Hematopoietic multipotent progenitor cell (in vitro differentiated cells): Measurements from ENCODE around the gene CST1. TPM values are rescaled to one million over a fixed set of nuclear protein-coding genes. Genes with fewer than 3 reads are reported as not detected.
"Not testable (repeated sequence)": the region's sequence is repeated elsewhere in the genome, so short reads cannot be mapped to it uniquely, and the experiment has no call there.

ENCODE experiments used
- DNase-seq, 3 donors: peaks; one replicate each; pipeline ENCODE4 v3.0.0-alpha.2; 2011 to 2015; ENCODE audit warnings: low read depth in 2 of 3, low spot score in 2 of 3
- total RNA-seq: library from RNA; depleted of rRNA; stranded (reverse); fragments of >200 nt; gene quantifications from one replicate; pipeline ENCODE4 v1.2.3, GENCODE V29; 2012

The CST1 gene
- total RNA-seq, 1 donor = not detected

- DNase-seq = not testable (repeated sequence)
Observed at GRCh38 chr20:23755131-23755611, 4.4 kb upstream of the CST1 start.

GRCh38 chr20:23754731-23755130, 4.0 kb upstream of the CST1 start:
- no peak for DNase-seq

GRCh38 chr20:23753589-23753988, 2.9 kb upstream of the CST1 start:
- DNase-seq = no peak

- no peak for DNase-seq
Observed at GRCh38 chr20:23753194-23753548, 2.4 kb upstream of the CST1 start.

- no peak for DNase-seq
Observed at GRCh38 chr20:23752481-23753193, 1.9 kb upstream of the CST1 start.

GRCh38 chr20:23752019-23752418, 1.3 kb upstream of the CST1 start:
- no peak for DNase-seq

GRCh38 chr20:23749746-23750145, 989 bp downstream of the CST1 start:
- DNase-seq = no peak

- DNase-seq = not testable (repeated sequence)
Observed at GRCh38 chr20:23748975-23749374, 1.8 kb downstream of the CST1 start.

GRCh38 chr20:23747551-23747950, 3.2 kb downstream of the CST1 start:
- not testable (repeated sequence) for DNase-seq

- not testable (repeated sequence) for DNase-seq
Observed at GRCh38 chr20:23747092-23747491, 3.6 kb downstream of the CST1 start.

GRCh38 chr20:23746321-23746720, 4.4 kb downstream of the CST1 start:
- no peak for DNase-seq

GRCh38 chr20:23745247-23745646, 5.5 kb downstream of the CST1 start:
- DNase-seq = no peak

- DNase-seq = no peak
Observed at GRCh38 chr20:23744817-23745216, 5.9 kb downstream of the CST1 start.

- DNase-seq = peak in 1 of 3 donors; percentile 2
Observed at GRCh38 chr20:23735391-23735790, 15.3 kb downstream of the CST1 start.

GRCh38 chr20:23734949-23735348, 15.8 kb downstream of the CST1 start:
- DNase-seq = not testable (repeated sequence)

- peak in 1 of 3 donors; percentile 2 for DNase-seq
Observed at GRCh38 chr20:23734440-23734839, 16.3 kb downstream of the CST1 start.

- DNase-seq = no peak
Observed at GRCh38 chr20:23727016-23727415, 23.7 kb downstream of the CST1 start.

- no peak for DNase-seq
Observed at GRCh38 chr20:23725102-23725501, 25.6 kb downstream of the CST1 start.

- peak in 1 of 3 donors; percentile 23 for DNase-seq
Observed at GRCh38 chr20:23723659-23724307, 27.0 kb downstream of the CST1 start.

- not testable (repeated sequence) for DNase-seq
Observed at GRCh38 chr20:23722851-23723250, 27.9 kb downstream of the CST1 start.

- DNase-seq = no peak
Observed at GRCh38 chr20:23721962-23722361, 28.8 kb downstream of the CST1 start.

- not testable (repeated sequence) for DNase-seq
Observed at GRCh38 chr20:23719351-23719750, 31.4 kb downstream of the CST1 start.
